Cardiac fibroblast (primary cell): ENCODE results near the gene MGAT5B.
"Not testable (repeated sequence)": the region's sequence is repeated elsewhere in the genome, so short reads cannot be mapped to it uniquely, and the experiment has no call there.

Experiments used
- DNase-seq, 2 donors: peaks; one replicate each; pipeline versions ENCODE4 v3.0.0 to v3.0.0-alpha.2; 2010; ENCODE audit warnings: low read depth in 2 of 2
- H3K4me3 ChIP-seq, 2 donors: replicated peaks in 1 of 2; 1 replicate in 1 of 2; 2 replicates in 1 of 2; pipeline ENCODE4 v1.5.1; 2011; ENCODE audit warnings: low read depth in 2 of 2, low read length in 2 of 2, mild to moderate bottlenecking in 2 of 2, moderate library complexity in 1 of 2
- CTCF ChIP-seq: IDR thresholded peaks from one replicate; pipeline ENCODE4 v1.5.1; 2011; ENCODE audit warnings: low read depth, mild to moderate bottlenecking, low read length, inconsistent platforms

Gene MGAT5B

GRCh38 chr17:76962858-76963257 is 94.7 kb downstream of the MGAT5B start:
- no peak overlapping the region for H3K4me3 ChIP-seq
- TF ChIP-seq CTCF = no peak
- no peak for DNase-seq

- DNase-seq = no peak
- no peak overlapping the region for H3K4me3 ChIP-seq
- no peak for TF ChIP-seq CTCF
Observed at GRCh38 chr17:76966016-76966415, 97.8 kb downstream of the MGAT5B start.

DNA sequence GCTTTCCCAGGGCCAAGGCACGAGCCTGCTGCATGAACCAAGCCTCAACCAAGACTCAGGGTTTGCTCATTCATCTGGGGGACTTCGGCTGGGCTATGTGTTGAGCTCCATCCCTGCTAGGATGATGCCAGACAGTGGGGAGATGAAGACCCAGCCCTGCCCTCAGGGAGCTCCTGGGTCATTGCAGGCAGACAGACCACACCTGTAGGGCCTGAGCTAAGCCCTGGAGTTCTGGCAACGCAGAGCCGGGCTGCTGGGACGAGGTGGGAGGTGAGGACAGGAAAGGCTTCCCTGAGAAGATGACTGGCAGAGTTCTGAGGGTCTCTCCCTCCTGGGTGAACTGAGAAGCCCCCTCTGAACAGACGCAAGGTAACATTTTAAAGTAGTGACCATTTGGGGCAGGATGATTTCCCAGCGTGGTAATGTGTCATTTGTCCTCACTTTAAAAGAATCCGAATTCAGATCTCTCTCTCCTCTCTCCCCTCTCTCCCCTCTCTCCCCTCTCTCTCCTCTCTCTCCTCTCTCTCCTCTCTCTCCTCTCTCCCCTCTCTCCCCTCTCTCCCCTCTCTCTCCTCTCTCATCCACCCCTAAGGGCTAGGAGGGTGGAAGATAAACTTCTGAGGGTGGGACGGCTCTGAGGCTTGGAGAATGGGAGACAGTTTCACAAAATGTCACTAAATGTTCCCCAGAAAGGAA is 98.4 kb downstream of the MGAT5B start:
- no peak overlapping the region for H3K4me3 ChIP-seq
- TF ChIP-seq CTCF = no peak
- DNase-seq = no peak

- H3K4me3 ChIP-seq = no peak overlapping the region
- DNase-seq = no peak
- TF ChIP-seq CTCF = no peak
Observed at GRCh38 chr17:76967762-76968161, 99.6 kb downstream of the MGAT5B start.

- TF ChIP-seq CTCF = no peak
- H3K4me3 ChIP-seq = no peak overlapping the region
- DNase-seq = peak in 1 of 2 donors; percentile 6
Observed at GRCh38 chr17:76968707-76969597, 100.7 kb downstream of the MGAT5B start.

GRCh38 chr17:76969598-76970172 is 101.5 kb downstream of the MGAT5B start:
- no peak overlapping the region for H3K4me3 ChIP-seq
- DNase-seq = no peak
- TF ChIP-seq CTCF = no peak

GRCh38 chr17:76970228-76970627 is 102.0 kb downstream of the MGAT5B start:
- not testable (repeated sequence) for DNase-seq

More at GRCh38 chr17:76970228-76970627, 102.0 kb downstream of the MGAT5B start:
- not testable (repeated sequence) for H3K4me3 ChIP-seq
